Measurements from ENCODE around the gene DIAPH1. TPM values are rescaled to one million over a fixed set of nuclear protein-coding genes. Genes with fewer than 3 reads are reported as not detected.

DIAPH1 gene
- polyA plus RNA-seq, 1 experiment: 27.1 TPM

GRCh38 chr5:141649056-141649688 is 30.4 kb upstream of the DIAPH1 start:
- H3K27me3 ChIP-seq (ENCODE audit: control insufficient read depth, insufficient read depth, low read length): no peaks in the 10 kb centered on the region
- ChIA-PET POLR2A (no interaction called here), CTCF (interaction anchor here (0.5 to 1.6 kb wide), 3 partner anchors 16 to 57 kb away, joined by 3 to 4 read pairs (median 3); partner anchors contain the start of gene DIAPH1)
- no peak overlapping the region for H3K4me3 ChIP-seq (ENCODE audit: low read depth, low read length)
- no peak overlapping the region for H3K27ac ChIP-seq (ENCODE audit: low read depth, low read length)
- no peak for DNase-seq (ENCODE audit: low read depth, low spot score)
- no peaks in the 10 kb centered on the region for H3K9me3 ChIP-seq (ENCODE audit: control insufficient read depth, insufficient read depth, low read length)
- no peak for TF ChIP-seq CTCF (IDR thresholded peaks at IDR 0.05; ENCODE audit: low read depth, low read length)

GRCh38 chr5:141647851-141648250 is 29.1 kb upstream of the DIAPH1 start:
- CTCF ChIA-PET: interaction anchor here (1.0 kb wide), 1 partner anchor 56 kb away, joined by 3 read pairs; no protein-coding TSS in a partner anchor
- Histone ChIP-seq H3K27me3 (ENCODE audit: control insufficient read depth, insufficient read depth, low read length) (no peaks in the 10 kb centered on the region), H3K9me3 (ENCODE audit: control insufficient read depth, insufficient read depth, low read length) (no peaks in the 10 kb centered on the region), H3K27ac (ENCODE audit: low read depth, low read length) (no peak overlapping the region), H3K4me3 (ENCODE audit: low read depth, low read length) (no peak overlapping the region)
- no peak for TF ChIP-seq CTCF (IDR thresholded peaks at IDR 0.05; ENCODE audit: low read depth, low read length)
- POLR2A ChIA-PET: no interaction called here
- no peak for DNase-seq (ENCODE audit: low read depth, low spot score)

GRCh38 chr5:141647242-141647641 is 28.4 kb upstream of the DIAPH1 start:
- no peak overlapping the region for H3K27ac ChIP-seq (ENCODE audit: low read depth, low read length)
- no peaks in the 10 kb centered on the region for H3K9me3 ChIP-seq (ENCODE audit: control insufficient read depth, insufficient read depth, low read length)
- no peak for TF ChIP-seq CTCF (IDR thresholded peaks at IDR 0.05; ENCODE audit: low read depth, low read length)
- ChIA-PET CTCF (interaction anchor here (1.0 kb wide), 1 partner anchor 55 kb away, joined by 3 read pairs; no protein-coding TSS in a partner anchor), POLR2A (no interaction called here)
- no peaks in the 10 kb centered on the region for H3K27me3 ChIP-seq (ENCODE audit: control insufficient read depth, insufficient read depth, low read length)
- no peak overlapping the region for H3K4me3 ChIP-seq (ENCODE audit: low read depth, low read length)
- no peak for DNase-seq (ENCODE audit: low read depth, low spot score)

DNA sequence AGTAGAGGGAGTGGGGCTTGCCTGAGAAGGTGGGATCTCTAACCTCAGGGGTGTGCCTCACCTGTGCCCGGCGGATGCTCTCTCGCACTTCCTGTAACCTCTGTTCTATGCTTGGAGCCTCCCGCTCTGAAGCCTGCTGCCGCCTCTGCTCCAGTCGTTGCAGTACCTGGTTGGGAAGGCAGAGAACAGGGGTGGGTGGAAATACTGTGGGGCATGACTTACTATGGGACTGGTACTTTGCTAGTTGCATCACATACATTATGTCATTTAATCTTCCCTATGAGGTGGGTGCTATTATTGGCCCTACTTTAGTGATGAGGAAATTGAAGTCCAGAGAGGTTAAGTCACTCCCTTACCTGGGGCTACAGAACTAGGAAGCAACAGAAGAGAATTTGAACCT is 27.2 kb upstream of the DIAPH1 start:
- H3K27me3 ChIP-seq (ENCODE audit: control insufficient read depth, insufficient read depth, low read length): no peaks in the 10 kb centered on the region
- H3K4me3 ChIP-seq (ENCODE audit: low read depth, low read length): no peak overlapping the region
- no peak overlapping the region for H3K27ac ChIP-seq (ENCODE audit: low read depth, low read length)
- POLR2A ChIA-PET: no interaction called here
- no peaks in the 10 kb centered on the region for H3K9me3 ChIP-seq (ENCODE audit: control insufficient read depth, insufficient read depth, low read length)
- CTCF ChIA-PET: interaction anchor here (1.1 kb wide), 1 partner anchor 27 kb away, joined by 6 read pairs; the partner anchor contains the start of gene DIAPH1
- no peak for TF ChIP-seq CTCF (IDR thresholded peaks at IDR 0.05; ENCODE audit: low read depth, low read length)
- no peak for DNase-seq (ENCODE audit: low read depth, low spot score)

GRCh38 chr5:141641634-141642267 is 23.0 kb upstream of the DIAPH1 start:
- peak; percentile 50 for TF ChIP-seq CTCF (IDR thresholded peaks at IDR 0.05; ENCODE audit: low read depth, low read length)
- POLR2A ChIA-PET: no interaction called here
- CTCF ChIA-PET: interaction anchor here (0.5 to 2.0 kb wide), 4 partner anchors 9 to 51 kb away, joined by 3 to 19 read pairs (median 3); partner anchors contain the start of gene FCHSD1
- Histone ChIP-seq H3K27me3 (ENCODE audit: control insufficient read depth, insufficient read depth, low read length) (no peaks in the 10 kb centered on the region), H3K9me3 (ENCODE audit: control insufficient read depth, insufficient read depth, low read length) (no peaks in the 10 kb centered on the region; the same call in 1 of the 2 replicates), H3K4me3 (ENCODE audit: low read depth, low read length) (no peak overlapping the region), H3K27ac (ENCODE audit: low read depth, low read length) (no peak overlapping the region)
- DNase-seq (ENCODE audit: low read depth, low spot score): no peak

All from AG04450 (cell line).